ENCODE measurements around the gene EED. TPM values are rescaled to one million over a fixed set of nuclear protein-coding genes. Genes with fewer than 3 reads are reported as not detected.
A peak's percentile ranks its signal among the peaks of the same experiment; 100 is the strongest.

Gene EED
- total and polyA plus RNA-seq, 2 donors from 2014 or later: 14.9 to 21.1 TPM

DNA sequence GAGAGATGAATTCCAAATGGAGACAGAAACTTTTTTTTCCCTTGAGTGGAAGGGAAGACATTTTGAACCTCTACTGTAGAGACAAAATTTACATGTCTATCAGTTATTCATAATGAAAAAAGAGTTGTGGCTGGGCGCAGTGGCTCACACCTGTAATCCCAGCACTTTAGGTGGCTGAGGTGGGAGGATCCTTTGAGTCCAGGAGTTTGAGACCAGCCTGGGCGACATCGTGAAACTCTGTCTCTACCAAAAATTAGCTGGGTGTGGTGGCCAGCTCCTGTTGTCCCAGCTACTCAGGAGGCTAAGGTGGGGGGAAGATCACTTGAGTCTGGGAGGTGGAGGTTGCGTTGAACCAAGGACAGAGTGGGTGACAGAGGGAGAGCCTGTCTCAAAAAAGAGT, 4.1 kb downstream of the EED start:
- Histone ChIP-seq H3K36me3 (ENCODE audit: control insufficient read depth in 2 of 3, insufficient read depth in 3 of 3, low read length in 3 of 3) (no peaks in the 10 kb centered on the region), H3K9me3 (ENCODE audit: control insufficient read depth in 2 of 3, insufficient read depth in 1 of 3, low read length in 3 of 3) (no peaks in the 10 kb centered on the region), H3K27me3 (ENCODE audit: control insufficient read depth, insufficient read depth, low read length) (no peaks in the 10 kb centered on the region), H3K9ac (ENCODE audit: low read length in 3 of 3) (no peak overlapping the region), H3K4me3 (ENCODE audit: low read length in 3 of 3) (no peak overlapping the region), H3K27ac (ENCODE audit: low read depth in 2 of 2, low read length in 2 of 2) (no peak overlapping the region), H3K4me1 (ENCODE audit: control insufficient read depth in 2 of 3, insufficient read depth in 2 of 3, low read depth in 1 of 3, low read length in 3 of 3) (peaks cover 0 to 19% (median 14%) of the 10 kb centered on the region in 3 donors)
- DNase-seq: no peak
- intact Hi-C loops (cut with DNase I): no loop called here
- TF ChIP-seq, protein P1, sequence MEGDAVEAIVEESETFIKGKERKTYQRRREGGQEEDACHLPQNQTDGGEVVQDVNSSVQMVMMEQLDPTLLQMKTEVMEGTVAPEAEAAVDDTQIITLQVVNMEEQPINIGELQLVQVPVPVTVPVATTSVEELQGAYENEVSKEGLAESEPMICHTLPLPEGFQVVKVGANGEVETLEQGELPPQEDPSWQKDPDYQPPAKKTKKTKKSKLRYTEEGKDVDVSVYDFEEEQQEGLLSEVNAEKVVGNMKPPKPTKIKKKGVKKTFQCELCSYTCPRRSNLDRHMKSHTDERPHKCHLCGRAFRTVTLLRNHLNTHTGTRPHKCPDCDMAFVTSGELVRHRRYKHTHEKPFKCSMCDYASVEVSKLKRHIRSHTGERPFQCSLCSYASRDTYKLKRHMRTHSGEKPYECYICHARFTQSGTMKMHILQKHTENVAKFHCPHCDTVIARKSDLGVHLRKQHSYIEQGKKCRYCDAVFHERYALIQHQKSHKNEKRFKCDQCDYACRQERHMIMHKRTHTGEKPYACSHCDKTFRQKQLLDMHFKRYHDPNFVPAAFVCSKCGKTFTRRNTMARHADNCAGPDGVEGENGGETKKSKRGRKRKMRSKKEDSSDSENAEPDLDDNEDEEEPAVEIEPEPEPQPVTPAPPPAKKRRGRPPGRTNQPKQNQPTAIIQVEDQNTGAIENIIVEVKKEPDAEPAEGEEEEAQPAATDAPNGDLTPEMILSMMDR (IDR thresholded peaks at IDR 0.05; ENCODE audit: borderline replicate concordance, extremely low read depth, insufficient read depth): no peak
- FAIRE-seq: no peak

DNA sequence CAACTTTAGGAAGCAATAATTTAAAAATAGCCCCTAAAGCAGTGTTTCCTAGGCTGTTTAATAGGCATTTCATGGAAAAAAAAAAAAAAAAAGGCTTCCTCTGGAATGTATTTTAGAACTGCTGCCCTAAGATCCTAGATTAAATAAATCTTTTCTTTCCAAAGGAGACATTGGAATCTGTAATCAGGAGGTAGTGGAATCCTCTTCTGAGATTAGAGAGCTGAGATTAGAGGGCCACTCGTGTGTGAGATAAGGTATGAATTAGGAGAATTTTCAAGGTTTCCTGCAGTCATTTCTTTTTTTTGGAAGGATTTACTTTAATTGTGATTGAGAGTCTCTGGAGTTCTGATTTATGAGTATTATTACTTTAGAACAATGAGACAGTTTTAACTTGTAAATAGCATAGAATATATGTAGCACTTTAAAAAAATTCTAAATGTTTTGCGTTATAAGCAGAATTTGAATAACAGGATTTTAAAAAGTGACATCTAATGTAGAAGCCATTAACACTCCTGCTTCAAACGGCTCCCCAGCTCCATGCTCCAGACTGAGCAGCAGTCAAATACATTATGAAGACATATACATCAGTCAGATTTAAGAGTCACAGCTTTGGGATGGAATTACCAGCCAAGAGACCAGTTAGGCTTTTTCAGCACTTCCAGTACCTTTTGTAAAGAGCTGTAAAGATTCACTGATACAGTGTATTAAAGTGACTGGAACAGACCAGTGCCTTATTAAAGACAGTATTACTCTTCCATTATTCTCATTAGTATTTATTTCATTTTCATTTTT, 5.0 kb downstream of the EED start:
- H3K27ac ChIP-seq (ENCODE audit: low read depth in 2 of 2, low read length in 2 of 2): no peak overlapping the region
- TF ChIP-seq, protein P1 (IDR thresholded peaks at IDR 0.05; ENCODE audit: borderline replicate concordance, extremely low read depth, insufficient read depth): no peak
- DNase-seq (peak in 1 of 5 donors; percentile 11), FAIRE-seq (no peak)
- H3K4me1 ChIP-seq (ENCODE audit: control insufficient read depth in 2 of 3, insufficient read depth in 2 of 3, low read depth in 1 of 3, low read length in 3 of 3): peaks cover 0 to 15% (median 11%) of the 10 kb centered on the region in 3 donors
- no peaks in the 10 kb centered on the region for H3K27me3 ChIP-seq (ENCODE audit: control insufficient read depth, insufficient read depth, low read length)
- intact Hi-C loops (cut with DNase I): no loop called here
- H3K4me3 ChIP-seq (ENCODE audit: low read length in 3 of 3): no peak overlapping the region
- H3K9me3 ChIP-seq (ENCODE audit: control insufficient read depth in 2 of 3, insufficient read depth in 1 of 3, low read length in 3 of 3): no peaks in the 10 kb centered on the region
- H3K9ac ChIP-seq (ENCODE audit: low read length in 3 of 3): no peak overlapping the region
- H3K36me3 ChIP-seq (ENCODE audit: control insufficient read depth in 2 of 3, insufficient read depth in 3 of 3, low read length in 3 of 3): no peaks in the 10 kb centered on the region

DNA sequence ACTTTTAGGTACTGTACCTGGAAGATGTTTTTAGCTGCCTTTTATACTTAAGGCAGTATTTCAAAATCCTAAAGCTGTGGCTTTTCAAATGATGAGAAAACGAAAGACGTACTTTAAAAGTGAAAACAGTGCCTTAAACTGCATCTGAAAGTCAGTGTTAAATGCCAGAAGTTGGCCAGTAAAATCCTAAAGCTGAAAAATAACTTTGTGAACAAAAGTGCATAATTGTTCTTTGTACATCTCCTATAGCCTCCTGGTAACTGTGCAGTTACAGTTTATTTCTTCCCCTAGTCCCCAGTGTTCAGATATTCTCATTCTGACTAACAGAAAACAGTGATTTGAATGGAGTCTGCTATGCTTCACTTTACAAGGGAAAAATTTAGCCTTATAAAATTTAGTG, 6.8 kb downstream of the EED start:
- Histone ChIP-seq H3K9me3 (ENCODE audit: control insufficient read depth in 2 of 3, insufficient read depth in 1 of 3, low read length in 3 of 3) (no peaks in the 10 kb centered on the region), H3K27me3 (ENCODE audit: control insufficient read depth, insufficient read depth, low read length) (no peaks in the 10 kb centered on the region), H3K27ac (ENCODE audit: low read depth in 2 of 2, low read length in 2 of 2) (no peak overlapping the region), H3K9ac (ENCODE audit: low read length in 3 of 3) (peak overlapping the region in 1 of 3 donors; percentile 16), H3K36me3 (ENCODE audit: control insufficient read depth in 2 of 3, insufficient read depth in 3 of 3, low read length in 3 of 3) (peaks cover 0 to 4% (median 0%) of the 10 kb centered on the region in 3 donors), H3K4me3 (ENCODE audit: low read length in 3 of 3) (no peak overlapping the region), H3K4me1 (ENCODE audit: control insufficient read depth in 2 of 3, insufficient read depth in 2 of 3, low read depth in 1 of 3, low read length in 3 of 3) (peaks cover 0 to 15% (median 8%) of the 10 kb centered on the region in 3 donors)
- TF ChIP-seq, protein P1 (IDR thresholded peaks at IDR 0.05; ENCODE audit: borderline replicate concordance, extremely low read depth, insufficient read depth): no peak
- FAIRE-seq: no peak
- intact Hi-C loops (cut with DNase I): no loop called here
- DNase-seq: no peak
